ENCODE measurements around the gene TMED4.

The TMED4 gene

DNA sequence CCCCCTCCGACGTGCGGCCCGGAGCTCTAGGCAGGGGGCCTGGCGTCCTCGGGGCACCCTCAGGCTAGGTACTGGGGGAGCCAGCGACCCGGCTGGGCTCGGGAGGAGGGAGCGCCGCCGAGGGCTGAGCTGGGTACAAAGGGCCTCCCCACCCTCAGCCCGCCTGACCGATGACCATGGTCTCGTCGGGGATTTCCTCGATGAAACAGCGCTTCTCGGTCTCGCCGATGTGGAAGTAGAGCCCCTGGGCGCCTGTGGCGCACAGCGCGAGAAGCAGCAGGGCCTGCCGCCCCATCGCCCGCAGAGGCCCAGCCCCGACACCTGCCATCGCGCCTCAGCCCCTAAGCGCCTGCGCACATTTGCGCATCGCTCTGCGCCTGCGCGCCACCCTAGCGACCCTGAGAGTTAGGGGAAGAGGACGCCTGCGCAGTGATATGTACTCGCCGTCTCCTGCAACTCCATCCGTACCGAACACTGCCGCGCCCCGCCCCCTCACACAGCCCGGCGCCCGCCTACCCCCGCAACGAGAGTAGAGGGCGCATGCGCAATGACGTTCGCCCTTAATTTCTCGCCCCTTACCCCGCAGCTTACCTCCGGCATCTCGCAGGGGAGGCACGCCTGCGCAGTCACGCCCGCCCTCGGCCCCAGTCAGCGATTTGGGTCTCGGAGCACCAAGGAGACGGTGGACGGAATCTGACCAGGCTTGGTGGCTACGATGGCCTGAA lies at the start of gene TMED4:
TMED4 (minus strand) TSS at position 353 of the 725 bp plus-strand sequence; CDS start at position 328, 25 bp downstream.
- H3K4me3 ChIP-seq (ENCODE audit: low read depth in 1 of 5, low read length in 5 of 5): peak within 1 kb of the TSS; percentile 82 to 94 (median 85)
- H3K9me3 ChIP-seq (ENCODE audit: control insufficient read depth in 5 of 5, low read length in 5 of 5): no peaks in the 10 kb centered on the region
- peaks cover 5 to 26% (median 22%) of the 10 kb centered on the region in 5 donors for H3K36me3 ChIP-seq (ENCODE audit: control insufficient read depth in 5 of 5, insufficient read depth in 5 of 5, low read length in 5 of 5)
- peaks cover 4 to 26% (median 22%) of the 10 kb centered on the region in 5 donors for H3K4me1 ChIP-seq (ENCODE audit: control insufficient read depth in 5 of 5, insufficient read depth in 5 of 5, low read length in 5 of 5)
- peak within 1 kb of the TSS; percentile 89 to 98 (median 94) for H3K9ac ChIP-seq (ENCODE audit: low read length in 5 of 5)
- H3K27ac ChIP-seq (ENCODE audit: low read depth, low read length): peak within 1 kb of the TSS; percentile 97
- H3K27me3 ChIP-seq (ENCODE audit: control insufficient read depth in 5 of 5, insufficient read depth in 4 of 5, low read length in 5 of 5): no peaks in the 10 kb centered on the region

GRCh38 chr7:44631458-44632115 lies 49.6 kb upstream of the TMED4 start:
- H3K27ac ChIP-seq (ENCODE audit: low read depth, low read length): no peak overlapping the region
- no peaks in the 10 kb centered on the region for H3K9me3 ChIP-seq (ENCODE audit: control insufficient read depth in 5 of 5, low read length in 5 of 5)
- H3K36me3 ChIP-seq (ENCODE audit: control insufficient read depth in 5 of 5, insufficient read depth in 5 of 5, low read length in 5 of 5): peaks cover 0 to 14% (median 7%) of the 10 kb centered on the region in 5 donors
- H3K4me3 ChIP-seq (ENCODE audit: low read depth in 1 of 5, low read length in 5 of 5): no peak overlapping the region
- no peaks in the 10 kb centered on the region for H3K27me3 ChIP-seq (ENCODE audit: control insufficient read depth in 5 of 5, insufficient read depth in 4 of 5, low read length in 5 of 5)
- H3K4me1 ChIP-seq (ENCODE audit: control insufficient read depth in 5 of 5, insufficient read depth in 5 of 5, low read length in 5 of 5): peaks cover 8 to 59% (median 36%) of the 10 kb centered on the region in 5 donors
- H3K9ac ChIP-seq (ENCODE audit: low read length in 5 of 5): no peak overlapping the region

- no peak overlapping the region for H3K4me3 ChIP-seq (ENCODE audit: low read depth in 1 of 5, low read length in 5 of 5)
- H3K4me1 ChIP-seq (ENCODE audit: control insufficient read depth in 5 of 5, insufficient read depth in 5 of 5, low read length in 5 of 5): peaks cover 8 to 53% (median 36%) of the 10 kb centered on the region in 5 donors
- H3K9me3 ChIP-seq (ENCODE audit: control insufficient read depth in 5 of 5, low read length in 5 of 5): no peaks in the 10 kb centered on the region
- H3K27ac ChIP-seq (ENCODE audit: low read depth, low read length): no peak overlapping the region
- H3K36me3 ChIP-seq (ENCODE audit: control insufficient read depth in 5 of 5, insufficient read depth in 5 of 5, low read length in 5 of 5): peaks cover 0 to 17% (median 13%) of the 10 kb centered on the region in 5 donors
- H3K27me3 ChIP-seq (ENCODE audit: control insufficient read depth in 5 of 5, insufficient read depth in 4 of 5, low read length in 5 of 5): no peaks in the 10 kb centered on the region
- H3K9ac ChIP-seq (ENCODE audit: low read length in 5 of 5): no peak overlapping the region
Observed at GRCh38 chr7:44630792-44631457, 48.9 kb upstream of the TMED4 start.

DNA sequence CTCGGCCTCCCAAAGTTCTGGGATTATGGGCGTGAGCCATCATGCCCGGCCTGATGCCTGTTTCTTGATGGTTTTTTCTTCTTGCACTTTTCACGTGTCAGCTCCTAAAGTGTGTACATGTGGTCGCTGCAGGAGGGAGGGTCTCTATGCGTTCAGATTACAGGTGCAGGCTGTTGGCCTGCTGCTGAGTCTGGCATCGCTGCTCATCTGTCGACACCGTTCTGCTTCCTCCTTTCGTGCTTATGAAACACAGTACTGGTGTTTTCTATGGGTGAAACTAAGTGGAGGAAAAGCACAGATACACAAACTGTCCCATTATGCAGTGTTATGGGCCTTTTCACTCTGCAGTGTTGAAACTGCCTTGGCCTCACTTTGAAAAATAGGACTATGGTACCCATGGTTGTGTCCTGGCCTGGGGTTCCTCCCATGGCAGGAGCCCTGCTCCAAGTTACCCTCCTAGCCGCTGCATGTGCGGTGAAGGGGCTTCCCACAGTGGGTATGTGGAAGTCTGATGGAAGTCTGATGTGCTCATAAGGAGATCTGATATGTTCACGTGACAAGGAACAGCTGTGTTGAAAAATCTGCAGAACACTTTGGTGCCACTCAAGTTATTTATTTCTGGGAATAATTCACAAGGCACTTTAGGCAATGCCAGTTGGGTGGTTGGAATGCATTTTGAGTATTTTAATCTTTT lies 47.9 kb upstream of the TMED4 start:
- Histone ChIP-seq H3K27ac (ENCODE audit: low read depth, low read length) (no peak overlapping the region), H3K9ac (ENCODE audit: low read length in 5 of 5) (no peak overlapping the region), H3K9me3 (ENCODE audit: control insufficient read depth in 5 of 5, low read length in 5 of 5) (no peaks in the 10 kb centered on the region), H3K27me3 (ENCODE audit: control insufficient read depth in 5 of 5, insufficient read depth in 4 of 5, low read length in 5 of 5) (no peaks in the 10 kb centered on the region), H3K4me1 (ENCODE audit: control insufficient read depth in 5 of 5, insufficient read depth in 5 of 5, low read length in 5 of 5) (peaks cover 7 to 45% (median 28%) of the 10 kb centered on the region in 5 donors), H3K4me3 (ENCODE audit: low read depth in 1 of 5, low read length in 5 of 5) (no peak overlapping the region), H3K36me3 (ENCODE audit: control insufficient read depth in 5 of 5, insufficient read depth in 5 of 5, low read length in 5 of 5) (peaks cover 0 to 26% (median 22%) of the 10 kb centered on the region in 5 donors)

- Histone ChIP-seq H3K27ac (ENCODE audit: low read depth, low read length) (no peak overlapping the region), H3K27me3 (ENCODE audit: control insufficient read depth in 5 of 5, insufficient read depth in 4 of 5, low read length in 5 of 5) (no peaks in the 10 kb centered on the region), H3K4me3 (ENCODE audit: low read depth in 1 of 5, low read length in 5 of 5) (no peak overlapping the region), H3K9me3 (ENCODE audit: control insufficient read depth in 5 of 5, low read length in 5 of 5) (no peaks in the 10 kb centered on the region), H3K36me3 (ENCODE audit: control insufficient read depth in 5 of 5, insufficient read depth in 5 of 5, low read length in 5 of 5) (peaks cover 0 to 31% (median 30%) of the 10 kb centered on the region in 5 donors), H3K4me1 (ENCODE audit: control insufficient read depth in 5 of 5, insufficient read depth in 5 of 5, low read length in 5 of 5) (peaks cover 6 to 37% (median 17%) of the 10 kb centered on the region in 5 donors), H3K9ac (ENCODE audit: low read length in 5 of 5) (no peak overlapping the region)
Observed at GRCh38 chr7:44626620-44627019, 44.6 kb upstream of the TMED4 start.

GRCh38 chr7:44625526-44626471 lies 43.8 kb upstream of the TMED4 start:
- Histone ChIP-seq H3K4me1 (ENCODE audit: control insufficient read depth in 5 of 5, insufficient read depth in 5 of 5, low read length in 5 of 5) (peaks cover 6 to 35% (median 24%) of the 10 kb centered on the region in 5 donors), H3K36me3 (ENCODE audit: control insufficient read depth in 5 of 5, insufficient read depth in 5 of 5, low read length in 5 of 5) (peaks cover 0 to 31% (median 30%) of the 10 kb centered on the region in 5 donors), H3K27ac (ENCODE audit: low read depth, low read length) (no peak overlapping the region), H3K4me3 (ENCODE audit: low read depth in 1 of 5, low read length in 5 of 5) (no peak overlapping the region), H3K9me3 (ENCODE audit: control insufficient read depth in 5 of 5, low read length in 5 of 5) (no peaks in the 10 kb centered on the region), H3K9ac (ENCODE audit: low read length in 5 of 5) (no peak overlapping the region), H3K27me3 (ENCODE audit: control insufficient read depth in 5 of 5, insufficient read depth in 4 of 5, low read length in 5 of 5) (no peaks in the 10 kb centered on the region)

DNA sequence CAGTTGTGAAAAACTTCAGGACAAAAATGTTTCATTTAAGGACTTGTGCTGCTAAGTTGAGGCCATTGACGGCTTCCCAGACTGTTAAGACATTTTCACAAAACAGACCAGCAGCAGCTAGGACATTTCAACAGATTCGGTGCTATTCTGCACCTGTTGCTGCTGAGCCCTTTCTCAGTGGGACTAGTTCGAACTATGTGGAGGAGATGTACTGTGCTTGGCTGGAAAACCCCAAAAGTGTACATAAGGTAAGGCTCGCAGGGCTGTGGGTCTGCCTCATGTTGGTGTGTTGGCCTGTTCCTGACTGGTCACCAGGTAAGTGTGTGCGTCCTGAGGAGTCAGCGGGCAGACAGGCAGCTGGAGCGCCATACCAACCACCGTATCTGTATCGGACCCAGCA lies 42.3 kb upstream of the TMED4 start:
- Histone ChIP-seq H3K4me1 (ENCODE audit: control insufficient read depth in 5 of 5, insufficient read depth in 5 of 5, low read length in 5 of 5) (peaks cover 6 to 29% (median 21%) of the 10 kb centered on the region in 5 donors), H3K36me3 (ENCODE audit: control insufficient read depth in 5 of 5, insufficient read depth in 5 of 5, low read length in 5 of 5) (peaks cover 0 to 30% (median 23%) of the 10 kb centered on the region in 5 donors), H3K4me3 (ENCODE audit: low read depth in 1 of 5, low read length in 5 of 5) (no peak overlapping the region), H3K27ac (ENCODE audit: low read depth, low read length) (no peak overlapping the region), H3K9me3 (ENCODE audit: control insufficient read depth in 5 of 5, low read length in 5 of 5) (no peaks in the 10 kb centered on the region), H3K9ac (ENCODE audit: low read length in 5 of 5) (no peak overlapping the region), H3K27me3 (ENCODE audit: control insufficient read depth in 5 of 5, insufficient read depth in 4 of 5, low read length in 5 of 5) (no peaks in the 10 kb centered on the region)

- Histone ChIP-seq H3K4me3 (ENCODE audit: low read depth in 1 of 5, low read length in 5 of 5) (no peak overlapping the region), H3K9ac (ENCODE audit: low read length in 5 of 5) (peak overlapping the region in 1 of 5 donors; percentile 31), H3K27me3 (ENCODE audit: control insufficient read depth in 5 of 5, insufficient read depth in 4 of 5, low read length in 5 of 5) (no peaks in the 10 kb centered on the region), H3K9me3 (ENCODE audit: control insufficient read depth in 5 of 5, low read length in 5 of 5) (no peaks in the 10 kb centered on the region), H3K27ac (ENCODE audit: low read depth, low read length) (peak overlapping the region; percentile 76), H3K4me1 (ENCODE audit: control insufficient read depth in 5 of 5, insufficient read depth in 5 of 5, low read length in 5 of 5) (peaks cover 6 to 29% (median 24%) of the 10 kb centered on the region in 5 donors), H3K36me3 (ENCODE audit: control insufficient read depth in 5 of 5, insufficient read depth in 5 of 5, low read length in 5 of 5) (peaks cover 0 to 32% (median 25%) of the 10 kb centered on the region in 5 donors)
Observed at GRCh38 chr7:44622342-44623151, 40.5 kb upstream of the TMED4 start.
